Urothelium cell line (cell line): ENCODE results near the gene TRANK1.
A peak's percentile ranks its signal among the peaks of the same experiment; 100 is the strongest.
"Not testable (repeated sequence)": the region's sequence is repeated elsewhere in the genome, so short reads cannot be mapped to it uniquely, and the experiment has no call there.

Source experiments
- DNase-seq: peaks from one replicate; pipeline ENCODE4 v3.0.0; 2011; ENCODE audit warnings: low spot score, mixed read lengths
- FAIRE-seq: peaks from 2 replicates; lab custom pipeline; 2011; peaks lifted over from hg19 to GRCh38; lab: Jason Lieb, UNC

The TRANK1 gene

GRCh38 chr3:36923523-36923943, 21.3 kb downstream of the TRANK1 start:
- DNase-seq (no peak), FAIRE-seq (no peak)

GRCh38 chr3:36920884-36921567, 23.8 kb downstream of the TRANK1 start:
- DNase-seq (no peak), FAIRE-seq (no peak)

DNA sequence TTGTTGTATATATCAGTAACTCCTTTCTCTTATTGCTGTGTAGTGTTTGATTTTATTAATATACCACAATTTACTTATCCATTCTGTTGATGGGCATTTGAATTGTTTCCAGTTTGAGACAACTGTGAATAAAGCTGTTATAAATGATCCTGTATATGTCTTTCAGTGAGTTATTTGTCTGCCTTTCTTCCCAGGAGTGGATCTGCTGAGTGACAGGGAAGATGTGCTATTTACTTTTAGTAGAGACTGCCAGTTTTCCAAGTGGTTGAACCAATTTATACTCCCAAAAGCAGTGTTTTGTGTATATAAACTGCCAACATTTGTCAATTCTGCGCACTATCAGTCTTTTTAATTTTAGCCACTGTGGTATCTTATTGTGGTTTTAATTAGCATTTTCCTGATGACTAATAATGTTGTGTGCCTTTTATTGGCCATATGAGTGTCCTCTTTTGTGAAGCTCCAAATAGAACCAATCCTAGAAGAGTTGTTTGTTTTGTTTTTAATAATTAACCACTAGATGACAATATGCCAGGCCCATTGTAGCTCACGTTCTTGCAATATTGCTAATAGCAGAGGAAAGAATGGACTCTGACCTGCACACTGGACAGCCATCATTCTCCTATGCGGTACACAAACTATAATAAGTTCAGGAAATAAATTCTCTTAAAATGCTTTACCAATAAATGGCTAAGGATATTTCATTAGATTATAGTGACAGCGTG, 25.3 kb downstream of the TRANK1 start:
- FAIRE-seq = no peak
- DNase-seq = no peak

DNA sequence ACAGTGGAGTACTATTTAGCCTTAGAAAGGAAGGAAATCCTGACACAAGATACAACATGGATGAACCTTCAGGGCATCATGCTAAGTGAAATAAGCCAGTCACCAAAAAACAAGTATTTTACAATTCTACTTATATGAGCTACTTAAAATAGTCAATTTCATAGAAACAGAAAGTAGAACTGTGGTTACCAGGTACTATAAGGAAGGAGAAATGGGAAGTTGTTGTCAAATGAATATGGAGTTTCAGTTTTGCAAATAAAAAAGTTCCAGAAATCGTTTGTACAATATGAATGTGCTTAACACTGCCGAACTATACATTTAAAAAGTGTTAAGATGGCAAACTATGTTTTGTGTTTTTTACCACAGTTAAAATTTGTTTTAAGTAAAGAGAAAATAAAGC, 26.8 kb downstream of the TRANK1 start:
- FAIRE-seq = no peak
- DNase-seq = no peak

GRCh38 chr3:36911990-36912804, 32.7 kb downstream of the TRANK1 start:
- FAIRE-seq = no peak
- peak; percentile 62 for DNase-seq

DNA sequence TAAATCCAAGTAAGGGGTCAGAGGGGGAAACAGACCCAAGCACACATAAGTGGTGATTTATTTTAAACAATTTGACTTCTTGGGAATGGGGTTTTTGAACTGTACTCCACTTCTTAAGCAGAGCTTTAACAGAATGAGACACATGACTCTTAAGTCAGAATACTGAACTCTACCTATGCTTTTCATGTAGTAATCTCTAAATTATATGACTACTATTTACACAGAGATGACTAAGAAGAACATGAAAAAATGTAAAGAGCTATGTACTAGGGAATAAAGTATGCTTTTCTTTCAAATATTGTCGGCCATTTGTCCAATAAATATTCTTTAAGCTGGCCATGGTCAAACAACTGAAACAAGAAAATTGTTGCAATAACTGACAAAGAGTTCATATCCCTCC, 35.2 kb downstream of the TRANK1 start:
- no peak for FAIRE-seq

DNA sequence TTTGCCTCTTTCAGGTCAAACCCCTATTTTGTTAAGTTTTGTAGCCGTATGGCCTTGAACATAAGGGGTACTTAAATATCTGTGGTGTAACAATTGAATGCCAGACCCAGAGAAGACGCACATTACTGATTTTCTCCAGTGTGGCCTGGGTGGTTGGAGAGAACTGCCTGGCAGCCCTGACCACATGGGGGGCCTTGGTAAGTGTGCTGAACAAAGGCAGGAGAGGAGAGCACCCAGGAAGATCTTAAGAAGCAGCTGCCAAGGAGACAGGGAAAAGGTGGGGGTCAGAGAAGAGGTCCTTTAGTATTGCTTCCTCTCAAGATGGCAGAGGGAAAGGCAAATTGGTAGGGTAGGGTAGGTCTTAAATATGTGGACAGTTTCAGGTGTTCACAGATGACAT, 35.7 kb downstream of the TRANK1 start:
- FAIRE-seq (no peak), DNase-seq (no peak)

More for the DNA sequence above, 35.2 kb downstream of the TRANK1 start:
- no peak for DNase-seq

GRCh38 chr3:36908647-36909180, 36.1 kb downstream of the TRANK1 start:
- no peak for FAIRE-seq

GRCh38 chr3:36907911-36908646, 36.8 kb downstream of the TRANK1 start:
- FAIRE-seq (no peak), DNase-seq (peak; percentile 78)

More at GRCh38 chr3:36908647-36909180, 36.1 kb downstream of the TRANK1 start:
- no peak for DNase-seq

GRCh38 chr3:36906504-36907149, 38.2 kb downstream of the TRANK1 start:
- no peak for DNase-seq

GRCh38 chr3:36905545-36905944, 39.3 kb downstream of the TRANK1 start:
- no peak for FAIRE-seq
- DNase-seq = no peak

More at GRCh38 chr3:36906504-36907149, 38.2 kb downstream of the TRANK1 start:
- FAIRE-seq = no peak

- DNase-seq = no peak
These were observed 40.2 kb downstream of the TRANK1 start for GRCh38 chr3:36904641-36905040.

DNA sequence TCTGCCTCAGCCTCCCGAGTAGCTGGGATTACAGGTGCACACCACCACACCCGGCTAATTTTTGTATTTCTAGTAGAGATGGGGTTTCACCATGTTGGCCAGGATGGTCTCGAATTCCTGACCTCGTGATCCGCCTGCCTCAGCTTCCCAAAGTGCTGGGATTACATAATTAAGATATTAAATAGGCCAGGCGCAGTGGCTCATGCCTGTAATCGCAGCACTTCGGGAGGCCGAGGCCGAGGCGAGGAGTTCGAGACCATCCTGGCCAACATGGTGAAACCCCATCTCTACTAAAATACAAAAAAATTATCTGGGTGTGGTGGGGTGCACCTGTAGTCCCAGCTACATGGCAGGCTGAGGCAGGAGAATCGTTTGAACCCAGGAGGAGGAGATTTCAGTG, 40.8 kb downstream of the TRANK1 start:
- not testable (repeated sequence) for DNase-seq, FAIRE-seq

More at GRCh38 chr3:36904641-36905040, 40.2 kb downstream of the TRANK1 start:
- no peak for FAIRE-seq

DNA sequence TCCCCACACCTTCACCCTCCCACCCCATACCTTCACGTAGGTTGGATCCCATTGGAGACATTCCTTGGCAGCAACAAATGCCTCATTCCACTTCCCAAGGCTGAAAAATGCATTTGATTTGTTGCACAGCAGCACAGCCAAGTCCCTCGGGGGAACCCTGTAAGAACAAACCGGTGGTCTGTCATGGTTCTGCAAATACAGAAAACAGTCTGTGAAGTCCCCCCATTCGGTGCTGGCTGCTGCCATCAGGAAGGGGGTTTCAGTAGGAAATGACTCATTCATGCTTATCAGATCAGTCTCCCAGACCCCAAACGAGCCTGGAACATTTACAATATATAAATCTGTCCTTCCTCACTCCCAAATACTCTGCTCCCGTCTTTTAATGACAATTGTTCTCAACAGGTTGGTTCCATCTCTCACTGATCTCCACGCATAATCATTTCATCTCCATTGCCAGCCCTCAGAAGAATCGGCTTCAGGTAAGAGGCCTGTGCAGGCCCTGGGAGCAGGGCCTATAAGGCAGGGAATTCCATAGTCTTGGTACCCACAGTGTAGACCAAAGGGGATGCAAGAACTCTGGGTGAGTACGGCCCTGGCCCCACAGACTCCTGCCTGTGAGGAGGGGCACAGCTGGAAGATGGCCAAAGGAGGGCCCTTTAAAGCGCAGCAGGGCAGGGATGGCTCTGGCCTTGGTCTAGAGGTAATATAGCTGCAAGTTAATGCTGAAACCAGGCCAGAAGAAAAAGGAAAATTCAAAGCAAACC, 41.6 kb downstream of the TRANK1 start:
- DNase-seq (no peak), FAIRE-seq (no peak)

GRCh38 chr3:36901588-36901987, 43.3 kb downstream of the TRANK1 start:
- no peak for FAIRE-seq

DNA sequence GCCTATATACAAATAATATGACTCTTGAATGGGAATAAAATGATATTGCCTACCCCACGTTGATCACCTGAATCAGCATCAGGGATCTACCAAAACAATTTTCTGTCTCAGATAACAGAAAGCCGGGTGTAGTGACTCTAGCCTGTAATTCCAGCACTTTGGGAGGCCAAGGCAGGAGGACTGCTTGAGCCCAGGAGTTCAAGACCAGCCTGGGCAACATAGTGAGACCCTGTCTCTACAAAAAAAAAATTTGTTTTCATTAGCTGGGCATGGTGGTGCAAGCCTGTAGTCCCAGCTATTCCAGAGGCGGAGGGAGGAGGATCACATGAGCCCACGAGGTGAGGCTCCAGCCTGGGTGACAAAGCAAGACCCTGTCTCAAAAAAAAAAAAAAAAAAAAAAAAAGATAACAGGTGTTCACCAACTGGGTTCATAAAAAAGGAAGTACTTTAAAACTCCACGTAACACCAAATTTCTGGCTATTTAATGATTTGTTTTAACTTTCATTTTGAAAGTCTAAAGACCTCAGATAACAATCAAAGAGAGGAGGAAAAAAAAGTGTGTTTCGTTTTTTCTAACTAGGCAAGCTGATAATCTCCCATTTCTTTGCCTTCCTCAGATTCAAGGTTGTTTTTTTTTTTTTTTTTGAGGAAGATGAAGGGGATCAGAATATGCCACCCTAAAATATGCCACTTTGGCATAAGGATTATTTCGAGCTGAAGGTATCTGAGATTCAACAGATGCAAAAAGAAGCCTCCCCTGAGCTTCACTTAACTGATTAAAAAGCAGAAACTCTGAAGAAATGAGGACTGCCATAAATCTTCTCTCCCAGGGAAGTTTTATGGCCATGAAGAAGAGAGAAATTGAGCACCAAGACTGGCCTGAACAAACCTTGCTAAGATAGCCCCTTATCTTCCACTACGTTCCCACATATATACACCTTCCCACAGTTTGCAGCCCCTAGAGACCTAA, 44.1 kb downstream of the TRANK1 start:
- FAIRE-seq = no peak
- DNase-seq = no peak

More at GRCh38 chr3:36901588-36901987, 43.3 kb downstream of the TRANK1 start:
- no peak for DNase-seq

- FAIRE-seq = no peak
- DNase-seq = no peak
These were observed 49.1 kb downstream of the TRANK1 start for GRCh38 chr3:36895496-36896409.
